Mammary epithelial cell (primary cell): ENCODE measurements around the gene IMMP2L.

Experiments used
- EZH2 ChIP-seq: IDR thresholded peaks from 2 replicates; pipeline ENCODE4 v1.6.1; 2012; ENCODE audit warnings: low read length, inconsistent platforms, borderline replicate concordance
- TF ChIP-seq, protein P1 (sequence below), 2 donors: IDR thresholded peaks in 1 of 2; conservative IDR thresholded peaks in 1 of 2; 2 replicates each; pipeline ENCODE4 v1.5.1; 2011 to 2012; ENCODE audit warnings: inconsistent platforms in 2 of 2, low read length in 2 of 2, mild to moderate bottlenecking in 2 of 2, control low read depth in 1 of 2, low read depth in 1 of 2; ENCODE audit not compliant: insufficient read depth in 1 of 2; ENCODE audit errors: extremely low read depth in 1 of 2

DNA sequence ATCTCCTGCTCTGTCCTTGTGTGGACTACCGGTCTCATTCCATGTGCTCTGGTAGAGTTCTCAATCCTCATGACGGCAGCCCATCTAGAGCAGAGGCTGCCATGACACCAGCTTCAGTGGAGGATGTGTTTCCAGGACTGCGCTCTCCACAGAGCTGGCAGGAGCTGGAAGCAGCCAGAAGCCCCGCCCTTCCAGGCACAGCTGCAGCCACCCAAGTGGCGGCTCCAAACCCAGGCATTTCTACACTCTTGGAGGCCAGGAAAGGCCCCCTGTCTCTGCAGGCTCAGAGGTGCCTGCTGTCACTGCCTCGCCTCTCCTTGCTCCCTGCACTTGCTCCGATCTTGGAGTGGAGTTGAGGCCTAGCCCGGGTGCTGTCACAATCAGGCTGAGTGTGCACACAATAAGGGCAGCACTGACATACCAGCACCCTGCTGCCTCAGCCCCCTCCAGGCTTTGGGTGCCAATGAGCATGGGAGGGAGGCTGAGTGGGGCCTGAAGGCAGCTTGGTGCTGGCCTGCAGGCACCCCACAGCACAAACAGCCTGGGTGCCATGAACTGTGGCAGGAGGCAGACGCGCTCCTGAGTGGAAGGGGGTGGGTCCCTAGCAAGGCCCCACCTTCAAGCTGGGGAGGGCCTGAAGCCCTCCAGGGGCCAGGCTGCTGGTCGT, 349.3 kb downstream of the IMMP2L start:
- TF ChIP-seq, protein P1, sequence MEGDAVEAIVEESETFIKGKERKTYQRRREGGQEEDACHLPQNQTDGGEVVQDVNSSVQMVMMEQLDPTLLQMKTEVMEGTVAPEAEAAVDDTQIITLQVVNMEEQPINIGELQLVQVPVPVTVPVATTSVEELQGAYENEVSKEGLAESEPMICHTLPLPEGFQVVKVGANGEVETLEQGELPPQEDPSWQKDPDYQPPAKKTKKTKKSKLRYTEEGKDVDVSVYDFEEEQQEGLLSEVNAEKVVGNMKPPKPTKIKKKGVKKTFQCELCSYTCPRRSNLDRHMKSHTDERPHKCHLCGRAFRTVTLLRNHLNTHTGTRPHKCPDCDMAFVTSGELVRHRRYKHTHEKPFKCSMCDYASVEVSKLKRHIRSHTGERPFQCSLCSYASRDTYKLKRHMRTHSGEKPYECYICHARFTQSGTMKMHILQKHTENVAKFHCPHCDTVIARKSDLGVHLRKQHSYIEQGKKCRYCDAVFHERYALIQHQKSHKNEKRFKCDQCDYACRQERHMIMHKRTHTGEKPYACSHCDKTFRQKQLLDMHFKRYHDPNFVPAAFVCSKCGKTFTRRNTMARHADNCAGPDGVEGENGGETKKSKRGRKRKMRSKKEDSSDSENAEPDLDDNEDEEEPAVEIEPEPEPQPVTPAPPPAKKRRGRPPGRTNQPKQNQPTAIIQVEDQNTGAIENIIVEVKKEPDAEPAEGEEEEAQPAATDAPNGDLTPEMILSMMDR (conservative IDR thresholded peaks at IDR 0.05 in 1 of 2, IDR thresholded peaks at IDR 0.05 in 1 of 2; ENCODE audit: extremely low read depth in 1 of 2, insufficient read depth in 1 of 2, low read depth in 1 of 2, low read length in 2 of 2) = no peak
- TF ChIP-seq EZH2 = no peak
